NCI-H345 (cell line): Measurements from ENCODE around the gene DDX11.
"Not testable (repeated sequence)": the region's sequence is repeated elsewhere in the genome, so short reads cannot be mapped to it uniquely, and the experiment has no call there.

ENCODE experiments used
- DNase-seq: peaks from one replicate; lab custom pipeline; 2025; lab: John Stamatoyannopoulos, UW

DDX11 gene

GRCh38 chr12:31067656-31068055, 6.0 kb upstream of the DDX11 start:
- not testable (repeated sequence) for DNase-seq

GRCh38 chr12:31070971-31071740, 2.5 kb upstream of the DDX11 start:
- not testable (repeated sequence) for DNase-seq

GRCh38 chr12:31072962-31073361, 698 bp upstream of the DDX11 start:
- DNase-seq: peak; percentile 8

DNA sequence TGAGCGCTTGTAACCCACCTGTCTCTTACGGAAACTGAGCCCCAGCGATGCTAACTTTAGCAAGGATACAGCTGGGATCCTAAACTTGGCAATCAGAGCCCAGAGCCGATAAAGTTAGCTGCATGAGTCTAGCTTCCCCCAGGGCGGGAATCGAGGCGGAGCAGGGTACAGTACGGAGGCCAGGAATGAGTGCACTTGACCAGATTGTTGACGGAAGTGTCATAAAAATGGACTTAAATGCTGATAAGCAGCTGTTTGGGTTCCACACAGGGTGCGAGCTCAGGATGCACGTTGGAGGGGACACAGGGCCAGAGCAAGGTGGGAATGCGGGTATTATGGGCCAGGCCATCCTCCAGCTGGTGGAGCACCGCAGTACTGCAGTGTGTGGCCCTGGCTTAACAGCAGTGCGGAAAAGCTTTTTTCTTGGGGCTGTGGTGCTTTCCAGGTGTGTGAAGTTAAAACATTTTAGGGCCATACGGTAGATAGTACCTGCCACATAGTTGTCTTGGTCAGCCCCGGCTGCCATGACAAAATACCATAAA, 744 bp downstream of the DDX11 start:
- peak; percentile 32 for DNase-seq

DNA sequence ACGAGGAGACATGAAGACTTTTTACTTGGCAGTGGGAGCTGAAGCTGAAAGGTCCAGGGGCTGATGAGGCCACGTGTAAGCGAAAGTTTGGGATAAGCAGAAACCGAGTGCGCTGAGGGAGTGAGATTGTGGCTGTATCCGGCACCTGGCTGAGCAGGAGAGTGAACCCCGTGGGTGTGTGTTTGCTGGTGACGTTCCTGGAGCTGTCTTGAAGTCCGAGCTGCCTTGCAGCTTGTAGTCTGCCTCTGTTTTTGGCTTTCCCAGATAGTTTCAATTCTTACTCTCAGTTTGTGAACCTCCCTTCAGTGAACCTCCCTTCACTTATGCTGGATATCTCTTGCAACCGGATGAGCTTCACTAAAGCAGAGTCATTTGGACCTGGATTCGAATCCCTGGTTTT, 2.5 kb downstream of the DDX11 start:
- not testable (repeated sequence) for DNase-seq

DNA sequence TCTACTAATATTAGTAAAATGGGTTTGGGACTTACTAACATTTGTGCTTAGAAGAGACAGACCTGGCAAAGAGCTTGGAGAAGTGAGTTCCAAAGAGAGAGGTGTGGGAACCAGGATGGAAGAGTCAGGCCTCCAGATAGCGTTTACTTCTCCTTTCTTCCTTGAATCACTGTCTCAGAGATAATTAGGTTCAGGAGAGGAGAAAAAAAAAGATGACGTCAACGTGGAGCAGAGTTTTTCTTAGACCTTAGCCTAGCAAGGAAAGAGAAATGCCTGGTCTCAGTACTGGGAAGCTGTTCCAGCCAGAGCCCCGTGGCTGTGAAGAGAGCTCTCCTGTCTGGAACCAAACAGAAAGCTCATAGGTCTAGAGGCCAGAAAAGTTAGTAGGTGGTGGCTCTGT, 3.4 kb downstream of the DDX11 start:
- DNase-seq: not testable (repeated sequence)

GRCh38 chr12:31077998-31078397, 4.3 kb downstream of the DDX11 start:
- not testable (repeated sequence) for DNase-seq

- not testable (repeated sequence) for DNase-seq
Observed at GRCh38 chr12:31079421-31079820, 5.8 kb downstream of the DDX11 start.

GRCh38 chr12:31080221-31080620, 6.6 kb downstream of the DDX11 start:
- not testable (repeated sequence) for DNase-seq

DNA sequence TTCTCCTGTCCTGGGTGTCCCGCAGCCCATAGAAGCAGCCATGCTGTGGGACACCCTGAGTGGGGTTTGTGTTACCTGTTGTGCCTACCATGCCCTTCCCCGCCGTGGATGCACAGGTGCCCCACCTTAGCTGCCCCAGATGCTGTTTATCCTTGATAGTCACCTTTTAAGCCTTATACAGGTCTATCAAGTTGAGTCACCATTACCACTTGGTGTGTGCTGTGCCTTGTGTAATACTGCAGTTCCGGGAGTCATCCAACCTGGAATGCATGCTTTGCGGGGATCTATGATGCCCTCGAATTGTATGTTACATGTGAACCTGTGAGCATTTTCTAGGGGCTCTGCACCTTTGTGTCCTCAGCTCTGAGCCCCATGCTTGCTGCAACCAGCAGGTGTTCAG, 7.6 kb downstream of the DDX11 start:
- DNase-seq: not testable (repeated sequence)

DNA sequence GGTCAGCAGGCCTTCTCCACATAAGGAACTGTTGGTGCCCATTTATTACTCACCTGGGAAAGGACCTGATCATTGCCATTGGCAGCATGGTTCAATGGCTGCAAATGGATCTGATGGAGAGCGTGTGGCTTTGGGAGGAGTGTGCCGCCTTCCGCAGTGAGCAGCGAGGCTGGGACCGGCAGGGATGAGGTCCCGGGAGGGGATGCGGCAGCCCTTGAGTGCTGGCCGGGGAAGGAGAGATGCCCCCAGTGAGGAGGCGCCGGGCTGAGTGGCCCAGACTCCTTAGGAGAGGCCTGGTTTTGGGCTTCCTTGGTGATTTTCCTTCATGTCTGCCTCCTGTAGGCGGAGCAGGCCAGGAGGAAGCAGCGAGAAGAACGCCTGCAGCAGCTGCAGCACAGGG, 10.6 kb downstream of the DDX11 start:
- DNase-seq: not testable (repeated sequence)

DNA sequence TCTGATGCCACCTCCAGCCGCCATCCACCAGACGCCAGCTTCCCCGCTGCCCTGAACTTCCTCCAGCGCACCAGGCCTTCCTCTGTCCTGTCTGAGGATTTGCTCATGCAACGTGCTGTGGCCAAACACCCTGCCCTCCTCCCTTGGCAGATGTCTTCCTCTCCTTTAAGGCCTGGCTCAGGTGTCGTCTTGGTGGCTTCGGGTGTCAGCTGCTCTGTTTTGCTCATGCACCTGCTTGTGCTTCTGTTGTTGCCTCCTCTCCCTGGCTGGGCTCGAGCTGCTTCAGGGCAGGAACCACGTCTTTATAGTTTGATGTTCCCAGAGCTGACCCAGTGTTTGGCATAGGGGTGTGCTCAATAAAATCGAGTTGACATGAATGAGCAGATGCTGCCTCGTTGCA, 12.4 kb downstream of the DDX11 start:
- not testable (repeated sequence) for DNase-seq

- DNase-seq: not testable (repeated sequence)
Observed at GRCh38 chr12:31087486-31087885, 13.8 kb downstream of the DDX11 start.

DNA sequence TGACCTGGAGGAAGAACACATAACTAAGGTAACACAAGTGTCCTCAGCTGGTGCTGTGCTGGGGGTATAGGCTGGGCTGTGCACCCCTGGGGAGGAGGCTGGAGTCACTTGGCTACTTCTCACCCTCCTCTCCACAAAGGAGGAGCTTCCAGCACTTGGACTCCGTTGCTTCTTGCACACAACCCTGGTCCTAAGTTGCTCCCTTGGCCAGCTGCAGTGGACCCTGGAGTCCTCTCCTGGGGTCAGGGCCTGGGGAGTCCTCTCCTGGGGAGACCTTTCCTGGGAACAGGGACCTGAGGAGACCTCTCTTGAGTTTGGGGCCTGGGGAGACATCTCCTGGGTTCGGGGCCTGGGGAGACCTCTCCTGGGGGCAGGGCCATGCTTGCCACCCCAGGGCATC, 14.3 kb downstream of the DDX11 start:
- DNase-seq: not testable (repeated sequence)

DNA sequence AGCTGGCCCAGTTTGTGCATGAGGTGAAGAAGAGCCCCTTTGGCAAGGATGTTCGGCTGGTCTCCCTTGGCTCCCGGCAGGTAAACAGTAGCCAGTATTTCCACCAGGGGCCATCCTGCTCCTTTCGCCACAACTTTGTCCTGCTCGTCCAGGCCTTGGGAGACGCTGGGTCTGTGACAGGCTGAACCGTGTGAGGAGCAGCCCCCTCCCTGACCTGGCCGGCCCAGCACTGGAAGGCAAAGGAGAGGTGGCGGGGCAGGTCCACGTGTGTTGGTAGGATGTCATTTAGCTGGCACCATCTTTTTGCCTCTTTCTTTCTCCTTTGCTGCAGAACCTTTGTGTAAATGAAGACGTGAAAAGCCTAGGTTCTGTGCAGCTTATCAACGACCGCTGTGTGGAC, 15.4 kb downstream of the DDX11 start:
- DNase-seq: no peak

DNA sequence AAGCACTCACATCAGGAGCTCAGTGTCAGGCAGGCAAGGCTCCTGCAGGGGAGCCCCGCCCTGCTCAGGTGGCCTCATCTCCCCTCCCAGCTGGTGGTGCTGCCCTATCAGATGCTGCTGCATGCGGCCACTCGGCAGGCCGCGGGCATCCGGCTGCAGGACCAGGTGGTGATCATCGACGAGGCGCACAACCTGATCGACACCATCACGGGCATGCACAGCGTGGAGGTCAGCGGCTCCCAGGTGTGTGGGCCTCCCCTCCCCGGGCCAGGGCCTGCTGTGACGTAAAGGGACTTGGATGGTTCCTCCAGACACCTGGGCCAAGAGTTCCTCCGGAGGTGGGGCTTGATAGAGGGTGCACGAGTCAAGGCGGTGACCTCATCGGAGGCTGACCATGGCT, 18.0 kb downstream of the DDX11 start:
- DNase-seq: not testable (repeated sequence)

GRCh38 chr12:31092718-31093117, 19.1 kb downstream of the DDX11 start:
- DNase-seq: not testable (repeated sequence)

GRCh38 chr12:31095080-31095860, 21.6 kb downstream of the DDX11 start:
- not testable (repeated sequence) for DNase-seq

- DNase-seq: not testable (repeated sequence)
Observed at GRCh38 chr12:31096251-31097065, 22.8 kb downstream of the DDX11 start.

- DNase-seq: not testable (repeated sequence)
Observed at GRCh38 chr12:31097819-31098218, 24.2 kb downstream of the DDX11 start.

- not testable (repeated sequence) for DNase-seq
Observed at GRCh38 chr12:31098363-31098762, 24.7 kb downstream of the DDX11 start.

- not testable (repeated sequence) for DNase-seq
Observed at GRCh38 chr12:31098771-31099170, 25.1 kb downstream of the DDX11 start.
